ENCODE measurements around the gene PTPN14.

The PTPN14 gene

DNA sequence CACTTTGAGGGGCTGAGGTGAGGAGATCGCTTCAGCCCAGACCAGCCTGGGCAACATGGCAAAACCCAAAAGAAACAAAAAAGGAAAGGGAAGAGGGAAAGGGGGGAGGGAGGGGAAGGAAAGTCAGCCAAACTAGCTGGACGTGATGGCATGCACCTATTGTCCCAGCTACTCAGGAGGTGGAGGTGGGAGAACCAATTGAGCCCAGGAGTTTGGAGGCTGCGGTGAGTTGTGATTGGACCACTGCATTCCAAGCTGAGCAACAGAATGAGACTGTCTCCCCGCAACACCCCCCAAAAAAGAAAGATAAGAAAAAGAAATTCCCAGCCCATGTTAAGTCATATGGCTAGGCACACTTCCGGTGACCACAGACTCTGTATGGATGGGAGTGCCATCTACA lies 128.4 kb downstream of the PTPN14 start:
- TF ChIP-seq ZFX (IDR thresholded peaks at IDR 0.05; ENCODE audit: borderline replicate concordance) = no peak
- TF ChIP-seq, protein P1, sequence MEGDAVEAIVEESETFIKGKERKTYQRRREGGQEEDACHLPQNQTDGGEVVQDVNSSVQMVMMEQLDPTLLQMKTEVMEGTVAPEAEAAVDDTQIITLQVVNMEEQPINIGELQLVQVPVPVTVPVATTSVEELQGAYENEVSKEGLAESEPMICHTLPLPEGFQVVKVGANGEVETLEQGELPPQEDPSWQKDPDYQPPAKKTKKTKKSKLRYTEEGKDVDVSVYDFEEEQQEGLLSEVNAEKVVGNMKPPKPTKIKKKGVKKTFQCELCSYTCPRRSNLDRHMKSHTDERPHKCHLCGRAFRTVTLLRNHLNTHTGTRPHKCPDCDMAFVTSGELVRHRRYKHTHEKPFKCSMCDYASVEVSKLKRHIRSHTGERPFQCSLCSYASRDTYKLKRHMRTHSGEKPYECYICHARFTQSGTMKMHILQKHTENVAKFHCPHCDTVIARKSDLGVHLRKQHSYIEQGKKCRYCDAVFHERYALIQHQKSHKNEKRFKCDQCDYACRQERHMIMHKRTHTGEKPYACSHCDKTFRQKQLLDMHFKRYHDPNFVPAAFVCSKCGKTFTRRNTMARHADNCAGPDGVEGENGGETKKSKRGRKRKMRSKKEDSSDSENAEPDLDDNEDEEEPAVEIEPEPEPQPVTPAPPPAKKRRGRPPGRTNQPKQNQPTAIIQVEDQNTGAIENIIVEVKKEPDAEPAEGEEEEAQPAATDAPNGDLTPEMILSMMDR (IDR thresholded peaks at IDR 0.05) = no peak
- H3K27ac ChIP-seq = no peak overlapping the region

DNA sequence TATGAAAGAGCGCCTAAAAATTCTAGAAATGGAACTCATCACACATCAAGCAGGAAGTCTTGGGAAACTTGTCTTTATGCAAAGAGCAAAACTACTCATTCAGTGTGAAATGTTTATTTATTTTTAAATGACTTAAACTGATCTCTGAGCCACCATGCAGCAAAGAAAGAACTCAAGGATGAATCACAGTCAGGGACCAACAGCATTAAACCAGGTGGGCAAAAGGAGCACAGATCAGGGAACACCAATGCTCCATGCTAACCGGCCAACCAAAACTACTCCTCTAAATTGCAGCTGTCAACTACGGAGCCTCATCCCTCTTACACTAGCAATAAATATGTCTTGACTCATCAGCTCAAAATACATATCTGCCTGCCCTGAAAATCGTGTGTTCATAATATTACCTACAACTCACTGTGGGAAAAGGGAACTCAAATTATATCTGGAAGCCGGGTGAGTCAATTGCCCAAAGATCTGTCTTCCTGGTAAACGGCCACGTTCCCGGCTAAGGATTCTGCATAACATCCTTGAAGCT lies 129.2 kb downstream of the PTPN14 start:
- H3K27ac ChIP-seq = no peak overlapping the region
- TF ChIP-seq ZFX (IDR thresholded peaks at IDR 0.05; ENCODE audit: borderline replicate concordance) = no peak

DNA sequence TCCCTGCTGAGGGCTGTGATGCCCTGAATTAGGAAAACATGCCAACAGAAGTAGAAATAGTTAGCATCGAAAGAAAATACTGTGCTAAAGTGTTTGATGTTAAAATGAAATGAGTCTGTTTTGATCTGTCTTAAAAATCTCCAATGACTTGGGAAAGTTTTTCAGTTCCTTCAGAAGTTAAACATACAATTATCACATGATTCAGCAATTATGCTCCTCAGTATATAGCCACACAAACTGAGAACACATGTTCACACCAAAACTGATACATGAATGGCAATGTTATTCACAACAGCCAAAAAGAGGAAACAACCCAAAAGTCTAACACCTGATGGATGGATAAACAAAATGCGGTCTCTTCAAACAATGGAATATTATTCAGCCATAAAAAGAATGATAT lies 130.6 kb downstream of the PTPN14 start:
- no peak overlapping the region for H3K27ac ChIP-seq
- no peak for TF ChIP-seq ZFX (IDR thresholded peaks at IDR 0.05; ENCODE audit: borderline replicate concordance)
- TF ChIP-seq, protein P1 (IDR thresholded peaks at IDR 0.05) = no peak

DNA sequence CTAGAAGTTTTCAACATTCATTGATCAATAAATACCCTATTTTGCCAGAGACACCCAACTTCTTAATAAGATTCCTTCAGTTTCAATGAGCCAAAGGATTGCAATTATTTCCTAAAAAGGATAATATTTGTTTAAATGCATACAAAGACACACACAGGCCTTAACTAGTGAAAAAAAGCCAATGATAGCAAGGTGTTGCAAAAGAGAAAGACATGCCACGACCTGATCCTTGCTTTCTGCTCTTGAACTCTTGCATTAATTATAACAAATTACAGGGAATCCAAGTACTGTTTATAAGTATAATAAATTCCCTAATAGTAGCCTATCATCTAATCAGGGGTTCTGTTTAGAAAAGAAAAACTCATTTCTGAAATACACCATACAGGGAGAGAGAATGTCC lies 131.1 kb downstream of the PTPN14 start:
- no peak overlapping the region for H3K27ac ChIP-seq
- TF ChIP-seq, protein P1 (IDR thresholded peaks at IDR 0.05) = no peak
- no peak for TF ChIP-seq ZFX (IDR thresholded peaks at IDR 0.05; ENCODE audit: borderline replicate concordance)

DNA sequence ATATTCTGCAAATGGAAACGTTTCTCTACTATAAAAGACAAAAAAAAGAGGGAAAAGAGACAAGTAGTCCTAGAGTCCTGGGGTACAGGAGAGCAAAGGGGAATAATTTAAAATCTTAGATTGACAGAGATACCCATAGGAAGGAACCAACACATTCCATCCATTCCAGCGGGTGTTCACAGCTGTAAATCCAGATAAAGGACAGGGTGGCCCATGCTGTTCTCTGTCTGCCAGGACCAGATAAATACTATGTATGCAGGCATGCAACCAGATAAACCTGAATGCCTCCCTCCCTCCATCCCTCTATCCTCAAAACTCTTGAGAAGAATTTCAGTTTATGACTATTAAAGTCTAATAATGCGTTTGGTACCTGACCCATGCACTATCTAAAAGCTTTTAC lies 131.8 kb downstream of the PTPN14 start:
- H3K27ac ChIP-seq = no peak overlapping the region
- no peak for TF ChIP-seq ZFX (IDR thresholded peaks at IDR 0.05; ENCODE audit: borderline replicate concordance)
- TF ChIP-seq, protein P1 (IDR thresholded peaks at IDR 0.05) = no peak

DNA sequence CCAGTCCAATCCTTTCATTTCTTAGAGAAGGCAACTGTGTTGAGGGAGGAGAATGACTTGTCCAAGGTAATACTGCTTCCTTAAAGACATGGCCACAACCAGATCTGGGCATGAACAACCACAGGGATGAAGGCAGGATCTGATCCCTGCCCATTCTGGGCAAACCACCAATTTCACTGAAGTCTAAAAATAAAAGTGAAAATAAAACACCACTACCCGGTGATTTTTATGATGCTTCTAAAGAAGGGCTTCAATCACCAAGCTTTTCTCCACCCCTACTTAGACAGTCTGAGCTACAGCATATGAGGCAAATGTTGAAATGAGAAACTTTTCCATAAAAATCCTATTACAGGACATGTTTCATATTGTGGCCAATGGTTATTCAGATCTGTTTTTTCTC lies 133.0 kb downstream of the PTPN14 start:
- H3K27ac ChIP-seq = no peak overlapping the region

DNA sequence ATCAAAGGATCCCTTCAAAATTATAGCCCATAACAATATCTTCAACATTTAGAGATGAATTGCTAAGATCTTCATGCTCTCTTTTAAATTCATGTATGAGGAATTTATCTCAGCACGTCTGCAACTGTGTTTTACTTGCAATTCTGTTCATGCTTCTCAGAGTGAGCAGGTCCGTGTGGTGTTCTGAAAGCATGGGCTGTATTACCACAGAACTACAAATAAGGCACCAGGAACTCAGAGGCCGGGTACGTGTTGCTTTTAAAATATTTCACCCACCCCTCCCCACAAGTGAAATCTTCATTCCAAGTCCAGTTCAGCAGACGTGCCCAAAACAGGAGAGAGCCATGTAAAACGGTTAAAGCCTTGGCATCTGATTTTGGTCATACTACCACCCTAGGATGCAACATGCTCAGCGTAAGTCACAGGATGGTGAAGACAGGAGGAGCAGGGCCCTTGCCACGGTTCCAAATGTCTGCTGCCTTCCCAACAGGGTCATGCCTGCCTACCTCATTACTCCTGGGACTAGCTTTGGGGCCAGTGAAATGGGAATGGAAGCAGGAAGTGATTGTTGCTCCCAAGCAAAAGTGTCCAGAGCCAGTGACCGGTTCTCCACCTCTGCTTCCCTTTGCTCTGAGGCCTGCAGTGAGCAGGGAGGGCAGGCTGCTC lies 133.7 kb downstream of the PTPN14 start:
- TF ChIP-seq, protein P1 (IDR thresholded peaks at IDR 0.05) = no peak
- no peak for TF ChIP-seq ZFX (IDR thresholded peaks at IDR 0.05; ENCODE audit: borderline replicate concordance)
- H3K27ac ChIP-seq = no peak overlapping the region

More for the DNA sequence above, 133.0 kb downstream of the PTPN14 start:
- TF ChIP-seq, protein P1 (IDR thresholded peaks at IDR 0.05) = no peak
- no peak for TF ChIP-seq ZFX (IDR thresholded peaks at IDR 0.05; ENCODE audit: borderline replicate concordance)

Measured in 22Rv1 (cell line).